Measurements from ENCODE around the gene GRID1. TPM values are rescaled to one million over a fixed set of nuclear protein-coding genes. Genes with fewer than 3 reads are reported as not detected.
A peak's percentile ranks its signal among the peaks of the same experiment; 100 is the strongest.

GRID1 gene
- total and polyA plus RNA-seq, 10 of the 15 experiments (the other 5 are each of a cell fraction or from before 2014, with no cell fraction given) = 0.04 to 0.62 (median 0.08) TPM; not detected in 5

GRCh38 chr10:86391236-86391840, 24.7 kb upstream of the GRID1 start (continued):
- TF ChIP-seq E4F1 (IDR thresholded peaks at IDR 0.05; ENCODE audit: borderline replicate concordance, partially characterized antibody) (no peak), NR2F1 (conservative IDR thresholded peaks at IDR 0.05) (0 out of 2 replicates have a peak, but pooled peaks have one; percentile 22), MXI1 (IDR thresholded peaks at IDR 0.05; ENCODE audit: low read depth, low read length) (0 out of 2 replicates have a peak, but pooled peaks have one; percentile 22), SREBF1 (IDR thresholded peaks at IDR 0.05; ENCODE audit: low read length) (no peak), GATAD2B (conservative IDR thresholded peaks at IDR 0.05; ENCODE audit: low read depth) (0 out of 2 replicates have a peak, but pooled peaks have one; percentile 15), CEBPB (IDR thresholded peaks at IDR 0.05; ENCODE audit: borderline replicate concordance in 1 of 2, low read depth in 2 of 2, low read length in 2 of 2) (no peak), ELK1 (IDR thresholded peaks at IDR 0.05; ENCODE audit: low read depth, low read length) (no peak), IRF3 (IDR thresholded peaks at IDR 0.05) (no peak), HDGF (IDR thresholded peaks at IDR 0.05) (peak; percentile 88; the same call in 1 of the 2 replicates), NFYB (IDR thresholded peaks at IDR 0.05; ENCODE audit: insufficient read depth, low read depth, low read length) (no peak), ATF3 (IDR thresholded peaks at IDR 0.05; ENCODE audit: borderline replicate concordance, extremely low read depth, low read depth, low read length) (no peak), NR2C1 (IDR thresholded peaks at IDR 0.05) (no peak), ATF7 (IDR thresholded peaks at IDR 0.05; ENCODE audit: low read depth) (peak; percentile 52)
